Measurements from ENCODE around the gene PIGBOS1. TPM values are rescaled to one million over a fixed set of nuclear protein-coding genes. Genes with fewer than 3 reads are reported as not detected.

PIGBOS1 gene
- total and polyA plus RNA-seq, 9 of the 15 experiments (the other 6 are each of a cell fraction or from before 2014, with no cell fraction given) = 25.2 to 76.2 (median 46.0) TPM

DNA sequence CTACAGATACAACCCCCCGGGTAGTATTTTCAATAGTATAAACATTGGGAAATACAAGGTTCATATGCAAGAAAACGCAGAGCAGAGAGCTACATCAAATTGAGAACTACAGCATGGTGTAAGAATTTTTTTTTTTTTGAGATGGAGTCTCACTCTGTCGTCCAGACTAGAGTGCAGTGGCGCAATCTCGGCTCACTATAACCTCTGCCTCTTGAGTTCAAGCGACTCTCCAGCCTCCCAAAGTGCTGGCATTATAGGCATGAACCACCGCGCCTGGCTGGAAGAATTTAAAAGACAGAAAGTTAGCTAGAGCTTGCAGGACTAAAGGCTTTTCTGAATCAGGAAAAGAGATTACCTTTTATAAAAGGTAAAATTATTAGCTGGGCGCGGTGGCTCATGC lies 42.1 kb upstream of the PIGBOS1 start:
- DNase-seq (ENCODE audit: extremely low read depth in 1 of 4, low spot score in 3 of 4) = no peak
- intact Hi-C loops (cut with micrococcal nuclease) = no loop called here
- TF ChIP-seq ZNF699 (CRISPR knock-in tag; IDR thresholded peaks at IDR 0.05; ENCODE audit: insufficient replicate concordance) = no peak
- TF ChIP-seq, protein P1, sequence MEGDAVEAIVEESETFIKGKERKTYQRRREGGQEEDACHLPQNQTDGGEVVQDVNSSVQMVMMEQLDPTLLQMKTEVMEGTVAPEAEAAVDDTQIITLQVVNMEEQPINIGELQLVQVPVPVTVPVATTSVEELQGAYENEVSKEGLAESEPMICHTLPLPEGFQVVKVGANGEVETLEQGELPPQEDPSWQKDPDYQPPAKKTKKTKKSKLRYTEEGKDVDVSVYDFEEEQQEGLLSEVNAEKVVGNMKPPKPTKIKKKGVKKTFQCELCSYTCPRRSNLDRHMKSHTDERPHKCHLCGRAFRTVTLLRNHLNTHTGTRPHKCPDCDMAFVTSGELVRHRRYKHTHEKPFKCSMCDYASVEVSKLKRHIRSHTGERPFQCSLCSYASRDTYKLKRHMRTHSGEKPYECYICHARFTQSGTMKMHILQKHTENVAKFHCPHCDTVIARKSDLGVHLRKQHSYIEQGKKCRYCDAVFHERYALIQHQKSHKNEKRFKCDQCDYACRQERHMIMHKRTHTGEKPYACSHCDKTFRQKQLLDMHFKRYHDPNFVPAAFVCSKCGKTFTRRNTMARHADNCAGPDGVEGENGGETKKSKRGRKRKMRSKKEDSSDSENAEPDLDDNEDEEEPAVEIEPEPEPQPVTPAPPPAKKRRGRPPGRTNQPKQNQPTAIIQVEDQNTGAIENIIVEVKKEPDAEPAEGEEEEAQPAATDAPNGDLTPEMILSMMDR (IDR thresholded peaks at IDR 0.05 in 2 of 3, conservative IDR thresholded peaks at IDR 0.05 in 1 of 3; ENCODE audit: insufficient read depth in 2 of 3, low read depth in 1 of 3, low read length in 3 of 3) = no peak
- TF ChIP-seq ZFP1 (CRISPR knock-in tag; IDR thresholded peaks at IDR 0.05) = no peak
- TF ChIP-seq NCOA1 (IDR thresholded peaks at IDR 0.05; ENCODE audit: low read depth) = no peak
- TF ChIP-seq, protein P2, sequence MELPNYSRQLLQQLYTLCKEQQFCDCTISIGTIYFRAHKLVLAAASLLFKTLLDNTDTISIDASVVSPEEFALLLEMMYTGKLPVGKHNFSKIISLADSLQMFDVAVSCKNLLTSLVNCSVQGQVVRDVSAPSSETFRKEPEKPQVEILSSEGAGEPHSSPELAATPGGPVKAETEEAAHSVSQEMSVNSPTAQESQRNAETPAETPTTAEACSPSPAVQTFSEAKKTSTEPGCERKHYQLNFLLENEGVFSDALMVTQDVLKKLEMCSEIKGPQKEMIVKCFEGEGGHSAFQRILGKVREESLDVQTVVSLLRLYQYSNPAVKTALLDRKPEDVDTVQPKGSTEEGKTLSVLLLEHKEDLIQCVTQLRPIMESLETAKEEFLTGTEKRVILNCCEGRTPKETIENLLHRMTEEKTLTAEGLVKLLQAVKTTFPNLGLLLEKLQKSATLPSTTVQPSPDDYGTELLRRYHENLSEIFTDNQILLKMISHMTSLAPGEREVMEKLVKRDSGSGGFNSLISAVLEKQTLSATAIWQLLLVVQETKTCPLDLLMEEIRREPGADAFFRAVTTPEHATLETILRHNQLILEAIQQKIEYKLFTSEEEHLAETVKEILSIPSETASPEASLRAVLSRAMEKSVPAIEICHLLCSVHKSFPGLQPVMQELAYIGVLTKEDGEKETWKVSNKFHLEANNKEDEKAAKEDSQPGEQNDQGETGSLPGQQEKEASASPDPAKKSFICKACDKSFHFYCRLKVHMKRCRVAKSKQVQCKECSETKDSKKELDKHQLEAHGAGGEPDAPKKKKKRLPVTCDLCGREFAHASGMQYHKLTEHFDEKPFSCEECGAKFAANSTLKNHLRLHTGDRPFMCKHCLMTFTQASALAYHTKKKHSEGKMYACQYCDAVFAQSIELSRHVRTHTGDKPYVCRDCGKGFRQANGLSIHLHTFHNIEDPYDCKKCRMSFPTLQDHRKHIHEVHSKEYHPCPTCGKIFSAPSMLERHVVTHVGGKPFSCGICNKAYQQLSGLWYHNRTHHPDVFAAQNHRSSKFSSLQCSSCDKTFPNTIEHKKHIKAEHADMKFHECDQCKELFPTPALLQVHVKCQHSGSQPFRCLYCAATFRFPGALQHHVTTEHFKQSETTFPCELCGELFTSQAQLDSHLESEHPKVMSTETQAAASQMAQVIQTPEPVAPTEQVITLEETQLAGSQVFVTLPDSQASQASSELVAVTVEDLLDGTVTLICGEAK (IDR thresholded peaks at IDR 0.05) = no peak
- TF ChIP-seq, protein P2 (CRISPR knock-in tag; IDR thresholded peaks at IDR 0.05) = no peak
- TF ChIP-seq ZC3H8 (IDR thresholded peaks at IDR 0.05) = no peak
- no peak for TF ChIP-seq MEIS2 (IDR thresholded peaks at IDR 0.05; ENCODE audit: partially characterized antibody)
- no peak for TF ChIP-seq MYC (IDR thresholded peaks at IDR 0.05; ENCODE audit: low read depth, low read length)
- TF ChIP-seq MYC (CRISPR knock-in tag; IDR thresholded peaks at IDR 0.05; ENCODE audit: borderline replicate concordance, low read depth) = no peak
- no peak for TF ChIP-seq MTA3 (IDR thresholded peaks at IDR 0.05; ENCODE audit: borderline replicate concordance)
- no peak for TF ChIP-seq SMAD1 (IDR thresholded peaks at IDR 0.05; ENCODE audit: low read depth, low read length, partially characterized antibody)
- TF ChIP-seq ZC3H4 (CRISPR knock-in tag; IDR thresholded peaks at IDR 0.05; ENCODE audit: borderline replicate concordance) = no peak
- no peak overlapping the region for H3K4me2 ChIP-seq (ENCODE audit: insufficient read depth, low read length)
- no TSS peak for BruUV-seq (replicated peaks)
- H3K9ac ChIP-seq (ENCODE audit: insufficient read depth in 1 of 2, low read depth in 2 of 2, low read length in 2 of 2) = no peak overlapping the region
- ChIA-PET POLR2A (no interaction called here), CTCF (ENCODE audit: low intra/inter-chr PET ratio) (no interaction called here)
- in situ Hi-C loops (cut with MboI) = no loop called here
- H3K9me1 ChIP-seq (ENCODE audit: control insufficient read depth, insufficient read depth, low read length) = no peaks in the 10 kb centered on the region
- H3K4me3 ChIP-seq = no peak overlapping the region
- H3K4me1 ChIP-seq (replicated peaks in 1 of 2; ENCODE audit: control insufficient read depth in 2 of 2, insufficient read depth in 2 of 2, low read length in 2 of 2) = no peaks in the 10 kb centered on the region
- no peaks in the 10 kb centered on the region for H3K9me3 ChIP-seq (replicated peaks; ENCODE audit: control insufficient read depth, insufficient read depth, low read depth, low read length)
- FAIRE-seq = no peak
- no peak overlapping the region for H2AFZ ChIP-seq (ENCODE audit: low read depth, low read length)
- ATAC-seq = no peak
- H3K79me2 ChIP-seq (ENCODE audit: control insufficient read depth, insufficient read depth, low read length) = no peaks in the 10 kb centered on the region
- H3K36me3 ChIP-seq (ENCODE audit: control insufficient read depth, insufficient read depth, low read length) = peaks cover 39% of the 10 kb centered on the region; the same call in 2 of the 3 replicates
- no peaks in the 10 kb centered on the region for H3K27me3 ChIP-seq (ENCODE audit: control insufficient read depth in 2 of 2, insufficient read depth in 2 of 2, low read length in 2 of 2)
- H4K20me1 ChIP-seq (replicated peaks; ENCODE audit: control insufficient read depth, insufficient read depth, low read length) = no peaks in the 10 kb centered on the region
- no peak overlapping the region for H3K27ac ChIP-seq (ENCODE audit: extremely low read depth, low read depth, low read length)
- WGBS (ENCODE audit: insufficient coverage, low coverage, missing lambda C conversion rate) = 96% methylated on average over 10 of the region's 10 CpGs
